A673 (cell line): ENCODE results near the gene RERE. TPM values are rescaled to one million over a fixed set of nuclear protein-coding genes. Genes with fewer than 3 reads are reported as not detected.

Source experiments
- BruUV-seq: library from RNA; stranded (reverse); fragments of 400-500 nt; replicated peaks from 2 replicates; lab custom pipeline; 2021; lab: Mats Ljungman, UMichigan
- CTCF ChIA-PET: fragments of 300-600 bp; sonication (Branson Sonifier 250); formaldehyde crosslinking; loops from one replicate; lab custom pipeline; 2022; ENCODE audit warnings: antibody characterized with exemption; lab: Charles Lee
- POLR2A ChIA-PET: fragments of 300-600 bp; sonication (Branson Sonifier 250); formaldehyde crosslinking; loops from one replicate; lab custom pipeline; 2022; ENCODE audit warnings: antibody characterized with exemption; ENCODE audit not compliant: low non-redundant PET; lab: Charles Lee
- DNase-seq: peaks from one replicate; pipeline ENCODE4 v3.0.0-alpha.2; 2015; ENCODE audit warnings: low spot score
- H3K27ac ChIP-seq: fragments of 200-600 bp; sonication (generic); 2 replicates; pipeline ENCODE4 v1.5.1; 2016; ENCODE audit warnings: mixed run types, low read depth, mild to moderate bottlenecking, mixed read lengths, antibody characterized with exemption, low read length; ENCODE audit not compliant: poor library complexity, severe bottlenecking
- H3K27me3 ChIP-seq: fragments of 200-600 bp; sonication (generic); replicated peaks from 2 replicates; pipeline ENCODE4 v1.6.1; 2017; ENCODE audit warnings: mixed run types, low read depth, mild to moderate bottlenecking, mixed read lengths, antibody characterized with exemption, low read length; ENCODE audit not compliant: insufficient read depth, poor library complexity
- H3K36me3 ChIP-seq: fragments of 200-600 bp; sonication (generic); 2 replicates; pipeline ENCODE4 v1.6.1; 2016; ENCODE audit warnings: mixed run types, mild to moderate bottlenecking, mixed read lengths, antibody characterized with exemption, low read length; ENCODE audit not compliant: insufficient read depth, poor library complexity, severe bottlenecking
- H3K4me1 ChIP-seq: fragments of 200-600 bp; sonication (generic); 2 replicates; pipeline ENCODE4 v1.6.1; 2017; ENCODE audit warnings: mixed run types, mild to moderate bottlenecking, mixed read lengths, antibody characterized with exemption, low read length; ENCODE audit not compliant: insufficient read depth, poor library complexity, severe bottlenecking
- H3K4me3 ChIP-seq: fragments of 200-600 bp; sonication (generic); 2 replicates; pipeline ENCODE4 v1.5.1; 2016; ENCODE audit warnings: low read depth, mixed run types, mild to moderate bottlenecking, mixed read lengths, low read length; ENCODE audit not compliant: poor library complexity, severe bottlenecking
- H3K9me3 ChIP-seq: fragments of 200-600 bp; sonication (generic); 2 replicates; pipeline ENCODE4 v1.6.1; 2016; ENCODE audit warnings: mixed run types, low read depth, mild to moderate bottlenecking, mixed read lengths, antibody characterized with exemption, low read length; ENCODE audit not compliant: poor library complexity, severe bottlenecking
- EZH2 ChIP-seq: fragments of 200-600 bp; sonication (generic); IDR thresholded peaks from 2 replicates; pipeline ENCODE4 v1.6.1; 2017; ENCODE audit warnings: borderline replicate concordance, low read depth, mild to moderate bottlenecking, mixed read lengths, antibody characterized with exemption, low read length; ENCODE audit not compliant: poor library complexity, severe bottlenecking
- intact Hi-C: fragments of 100-400 bp; cut with micrococcal nuclease; formaldehyde crosslinking; loops from one replicate; pipeline ENCODE4 v1.10.0; 2022; ENCODE audit not compliant: unreplicated experiment
- total RNA-seq: library from RNA; stranded (reverse); gene quantifications from 2 replicates; pipeline ENCODE4 v1.2.3, GENCODE V29; 2021
- TF ChIP-seq, protein P1 (sequence below): fragments of 300-800, 200-600 bp; sonication (generic); conservative IDR thresholded peaks from 2 replicates; pipeline ENCODE4 v1.5.1; 2017; ENCODE audit warnings: low read depth, mild to moderate bottlenecking, antibody characterized with exemption, low read length, moderate library complexity, mixed read lengths

RERE gene
- total RNA-seq, 1 experiment from 2014 or later = 188 TPM

DNA sequence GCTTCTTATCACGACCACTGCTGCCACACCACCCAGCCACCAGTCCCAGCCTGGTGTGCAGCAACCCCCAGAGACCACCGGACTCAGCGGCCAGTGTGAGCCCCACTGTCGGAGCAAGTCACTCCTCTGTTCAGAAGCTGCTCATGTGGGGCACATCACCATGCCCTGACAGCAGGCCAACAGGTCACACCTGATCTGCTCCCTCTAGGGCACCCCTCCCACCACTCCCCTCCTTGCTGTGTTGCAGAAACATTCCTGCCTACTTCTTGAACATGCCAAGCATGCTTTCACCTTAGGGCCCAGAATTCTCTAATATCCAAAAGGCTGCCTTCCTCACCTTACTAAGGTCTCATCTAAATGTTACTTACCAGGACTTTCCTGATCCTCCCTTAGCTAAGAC lies 353.1 kb downstream of the RERE start:
- Histone ChIP-seq H3K27me3 (no peaks in the 10 kb centered on the region), H3K36me3 (peaks cover 5% of the 10 kb centered on the region), H3K27ac (peak overlapping the region; percentile 89), H3K4me1 (peaks cover 87% of the 10 kb centered on the region), H3K4me3 (no peak overlapping the region), H3K9me3 (no peaks in the 10 kb centered on the region)
- ChIA-PET POLR2A (no interaction called here), CTCF (interaction anchor here (1.5 kb wide), 1 partner anchor 262 kb away, joined by 4 read pairs; no protein-coding TSS in a partner anchor)
- intact Hi-C loops = loop anchor here (10.0 kb wide), 3 partner anchors 200 to 390 kb away; no protein-coding TSS in a partner anchor
- DNase-seq = no peak
- BruUV-seq = no TSS peak
- TF ChIP-seq EZH2 = no peak
- TF ChIP-seq, protein P1, sequence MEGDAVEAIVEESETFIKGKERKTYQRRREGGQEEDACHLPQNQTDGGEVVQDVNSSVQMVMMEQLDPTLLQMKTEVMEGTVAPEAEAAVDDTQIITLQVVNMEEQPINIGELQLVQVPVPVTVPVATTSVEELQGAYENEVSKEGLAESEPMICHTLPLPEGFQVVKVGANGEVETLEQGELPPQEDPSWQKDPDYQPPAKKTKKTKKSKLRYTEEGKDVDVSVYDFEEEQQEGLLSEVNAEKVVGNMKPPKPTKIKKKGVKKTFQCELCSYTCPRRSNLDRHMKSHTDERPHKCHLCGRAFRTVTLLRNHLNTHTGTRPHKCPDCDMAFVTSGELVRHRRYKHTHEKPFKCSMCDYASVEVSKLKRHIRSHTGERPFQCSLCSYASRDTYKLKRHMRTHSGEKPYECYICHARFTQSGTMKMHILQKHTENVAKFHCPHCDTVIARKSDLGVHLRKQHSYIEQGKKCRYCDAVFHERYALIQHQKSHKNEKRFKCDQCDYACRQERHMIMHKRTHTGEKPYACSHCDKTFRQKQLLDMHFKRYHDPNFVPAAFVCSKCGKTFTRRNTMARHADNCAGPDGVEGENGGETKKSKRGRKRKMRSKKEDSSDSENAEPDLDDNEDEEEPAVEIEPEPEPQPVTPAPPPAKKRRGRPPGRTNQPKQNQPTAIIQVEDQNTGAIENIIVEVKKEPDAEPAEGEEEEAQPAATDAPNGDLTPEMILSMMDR = no peak

DNA sequence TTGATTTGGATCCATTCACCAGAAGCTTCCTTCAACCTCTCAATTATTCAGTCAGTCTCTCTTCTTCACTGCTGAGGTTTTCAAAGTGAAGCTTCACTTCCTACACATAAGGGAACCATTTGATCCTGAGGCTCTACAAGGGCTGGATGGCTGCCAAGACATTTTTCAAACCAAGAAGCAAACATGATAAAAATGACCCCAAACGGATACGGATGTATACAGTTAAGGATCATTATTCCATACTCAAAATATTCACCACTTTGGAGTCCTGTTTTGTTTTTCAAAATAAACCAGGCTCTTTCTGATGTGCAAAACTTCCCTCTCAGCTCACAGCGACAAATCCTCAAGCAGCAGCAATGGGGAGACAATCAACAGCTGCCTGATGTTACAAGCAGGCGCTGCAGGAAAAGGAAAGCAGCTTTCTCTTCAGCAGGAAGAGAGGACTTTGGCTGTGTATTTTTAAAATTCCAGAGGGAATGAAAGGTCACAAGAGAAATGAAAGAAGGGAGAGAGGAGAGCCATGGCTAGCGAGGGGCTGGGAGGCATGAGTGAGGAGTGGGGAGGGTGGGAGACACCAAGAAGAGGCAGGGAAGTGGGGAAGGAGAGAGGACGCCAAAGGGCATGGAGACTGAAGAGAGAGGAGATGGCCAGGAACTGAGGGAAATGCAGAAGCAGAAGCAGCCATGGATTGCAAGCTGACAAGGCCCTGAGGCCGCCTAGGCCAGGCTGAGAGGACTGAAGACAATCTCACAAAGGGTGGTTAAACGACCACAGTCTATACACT lies 354.1 kb downstream of the RERE start:
- BruUV-seq = no TSS peak
- Histone ChIP-seq H3K27me3 (no peaks in the 10 kb centered on the region), H3K4me1 (peaks cover 93% of the 10 kb centered on the region), H3K27ac (peak overlapping the region; percentile 89), H3K36me3 (peaks cover 5% of the 10 kb centered on the region), H3K4me3 (peak overlapping the region; percentile 17), H3K9me3 (no peaks in the 10 kb centered on the region)
- peak; percentile 89 for DNase-seq
- TF ChIP-seq EZH2 = no peak
- TF ChIP-seq, protein P1 = no peak
- CTCF ChIA-PET = no interaction called here
- POLR2A ChIA-PET = interaction anchor here (0.6 to 0.9 kb wide), 2 partner anchors 21 to 240 kb away, joined by 3 to 10 read pairs; no protein-coding TSS in a partner anchor
- intact Hi-C loops = loop anchor here (10.0 kb wide), 3 partner anchors 201 to 391 kb away; no protein-coding TSS in a partner anchor

DNA sequence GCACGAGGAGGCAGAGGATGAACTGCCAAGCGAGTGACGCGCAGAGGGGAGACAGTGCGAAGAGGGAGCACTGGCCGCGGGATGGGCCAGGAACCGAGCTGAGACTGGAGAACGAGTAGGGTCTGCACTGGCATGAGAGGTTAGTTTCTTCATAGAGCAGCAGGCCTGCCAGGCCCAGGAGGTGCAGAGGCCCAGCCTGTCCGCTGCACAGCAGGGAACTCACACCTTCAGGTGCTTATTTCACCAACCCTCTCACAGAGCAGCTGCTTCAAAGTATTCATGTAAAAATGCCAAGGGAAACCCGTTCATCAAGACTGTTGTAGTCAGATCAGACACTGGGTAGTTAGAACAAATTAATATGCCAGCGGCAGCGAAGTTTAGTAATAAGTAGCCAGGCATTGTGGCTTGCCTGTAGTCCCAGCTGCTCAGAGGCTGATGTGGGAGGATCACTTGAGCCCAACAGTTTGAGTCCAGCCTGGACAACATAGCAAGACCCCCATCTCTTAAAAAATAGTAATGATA lies 355.0 kb downstream of the RERE start:
- Histone ChIP-seq H3K27me3 (no peaks in the 10 kb centered on the region), H3K4me3 (no peak overlapping the region), H3K27ac (peak overlapping the region; percentile 89), H3K36me3 (peaks cover 5% of the 10 kb centered on the region), H3K4me1 (peaks cover 100% of the 10 kb centered on the region), H3K9me3 (no peaks in the 10 kb centered on the region)
- TF ChIP-seq, protein P1 = no peak
- TF ChIP-seq EZH2 = no peak
- CTCF ChIA-PET = no interaction called here
- POLR2A ChIA-PET = interaction anchor here (0.9 kb wide), 1 partner anchor 20 kb away, joined by 10 read pairs; no protein-coding TSS in a partner anchor
- BruUV-seq = no TSS peak
- intact Hi-C loops = loop anchor here (10.0 kb wide), 3 partner anchors 202 to 392 kb away; no protein-coding TSS in a partner anchor
- DNase-seq = no peak
